ENCODE results near the gene DPEP1.
"Not testable (repeated sequence)": the region's sequence is repeated elsewhere in the genome, so short reads cannot be mapped to it uniquely, and the experiment has no call there.

The DPEP1 gene

GRCh38 chr16:89621136-89621697 is 7.8 kb downstream of the DPEP1 start:
- no peak for DNase-seq

GRCh38 chr16:89621698-89622409 is 8.4 kb downstream of the DPEP1 start:
- no peak for DNase-seq

GRCh38 chr16:89623511-89624261 is 10.2 kb downstream of the DPEP1 start:
- DNase-seq, result no peak

GRCh38 chr16:89624777-89625761 is 11.6 kb downstream of the DPEP1 start:
- no peak for DNase-seq

GRCh38 chr16:89629827-89630610 is 16.6 kb downstream of the DPEP1 start:
- DNase-seq, result no peak

GRCh38 chr16:89633064-89633631 is 19.7 kb downstream of the DPEP1 start:
- DNase-seq, result no peak

GRCh38 chr16:89634463-89635385 is 21.3 kb downstream of the DPEP1 start:
- not testable (repeated sequence) for DNase-seq

- no peak for DNase-seq
Measured at GRCh38 chr16:89636663-89637062, 23.2 kb downstream of the DPEP1 start.

- no peak for DNase-seq
Measured at GRCh38 chr16:89637379-89637778, 23.9 kb downstream of the DPEP1 start.

- DNase-seq, result no peak
Measured at GRCh38 chr16:89638455-89638854, 25.0 kb downstream of the DPEP1 start.

- no peak for DNase-seq
Measured at GRCh38 chr16:89639385-89639784, 25.9 kb downstream of the DPEP1 start.

- DNase-seq, result no peak
Measured at GRCh38 chr16:89641458-89642119, 28.1 kb downstream of the DPEP1 start.

- DNase-seq, result no peak
Measured at GRCh38 chr16:89642574-89642973, 29.1 kb downstream of the DPEP1 start.

GRCh38 chr16:89643769-89644300 is 30.4 kb downstream of the DPEP1 start:
- DNase-seq, result no peak

- DNase-seq, result no peak
Measured at GRCh38 chr16:89645122-89645521, 31.7 kb downstream of the DPEP1 start.

GRCh38 chr16:89646270-89646669 is 32.8 kb downstream of the DPEP1 start:
- DNase-seq, result no peak

GRCh38 chr16:89646906-89647305 is 33.5 kb downstream of the DPEP1 start:
- no peak for DNase-seq

- DNase-seq, result no peak
Measured at GRCh38 chr16:89651584-89651983, 38.1 kb downstream of the DPEP1 start.

GRCh38 chr16:89653656-89654295 is 40.3 kb downstream of the DPEP1 start:
- no peak for DNase-seq
